Measurements from ENCODE around the gene ITPRIPL2.

ITPRIPL2 gene

DNA sequence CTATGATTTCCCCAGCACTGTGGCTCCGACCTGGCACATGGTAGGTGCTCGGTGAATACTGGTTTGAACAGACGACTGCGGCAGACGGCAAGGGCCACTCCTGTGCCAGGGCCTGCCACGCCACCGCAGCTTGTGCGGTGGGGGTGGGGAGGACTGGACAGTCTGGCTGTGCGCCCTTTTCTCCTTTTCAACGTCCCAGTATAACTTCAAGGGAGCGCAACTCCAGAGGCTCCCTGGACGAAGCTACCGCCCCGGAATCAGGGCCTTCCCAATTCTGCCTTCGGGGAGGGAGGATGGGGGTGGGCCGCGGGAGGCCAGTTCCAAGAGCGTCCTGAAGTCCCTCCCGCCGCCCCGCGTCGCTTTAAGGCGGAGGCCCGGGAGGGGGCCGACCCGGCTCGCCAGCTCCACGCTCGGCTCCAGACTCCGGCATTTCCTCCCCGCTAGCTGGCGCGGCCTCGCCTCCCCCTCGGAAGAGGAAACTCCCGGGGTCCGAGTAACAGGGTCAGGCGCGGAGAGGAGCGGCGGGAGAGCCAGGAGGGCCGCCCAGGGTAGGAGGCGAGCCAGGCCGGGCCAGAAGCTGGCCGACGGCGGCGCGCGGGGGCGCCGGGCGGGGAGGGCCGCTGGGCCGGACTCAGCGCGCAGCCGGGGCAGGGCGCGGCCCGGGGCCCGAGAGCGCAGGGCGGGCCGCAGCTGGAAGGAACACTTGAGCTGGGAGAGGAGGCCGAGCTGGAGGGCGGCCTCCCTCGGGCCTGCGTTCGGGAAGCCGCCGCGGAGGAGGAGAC, at the start of gene ITPRIPL2:
Gene ITPRIPL2, plus strand, starts transcription at position 388 of the 782 bp plus-strand sequence. CDS start 498 bp downstream, outside the sequence.
- DNase-seq = peak; percentile 34

DNA sequence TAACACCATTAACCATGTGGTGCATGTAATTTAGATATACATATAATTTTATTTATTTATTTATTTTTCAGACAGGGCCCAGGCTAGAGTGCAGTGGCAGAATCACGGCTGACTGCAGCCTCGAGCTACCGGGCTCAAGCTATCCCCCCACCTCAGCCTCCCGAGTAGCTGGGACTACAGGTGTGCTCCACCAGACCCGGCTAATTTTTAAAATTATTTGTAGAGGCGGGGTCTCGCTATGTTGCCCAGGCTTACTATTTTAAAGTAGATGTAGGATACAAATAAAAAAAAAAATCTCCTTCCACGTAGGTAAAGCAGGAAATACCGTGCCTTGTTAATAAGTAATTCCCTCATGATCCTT, 46.8 kb upstream of the ITPRIPL2 start:
- DNase-seq = no peak

DNA sequence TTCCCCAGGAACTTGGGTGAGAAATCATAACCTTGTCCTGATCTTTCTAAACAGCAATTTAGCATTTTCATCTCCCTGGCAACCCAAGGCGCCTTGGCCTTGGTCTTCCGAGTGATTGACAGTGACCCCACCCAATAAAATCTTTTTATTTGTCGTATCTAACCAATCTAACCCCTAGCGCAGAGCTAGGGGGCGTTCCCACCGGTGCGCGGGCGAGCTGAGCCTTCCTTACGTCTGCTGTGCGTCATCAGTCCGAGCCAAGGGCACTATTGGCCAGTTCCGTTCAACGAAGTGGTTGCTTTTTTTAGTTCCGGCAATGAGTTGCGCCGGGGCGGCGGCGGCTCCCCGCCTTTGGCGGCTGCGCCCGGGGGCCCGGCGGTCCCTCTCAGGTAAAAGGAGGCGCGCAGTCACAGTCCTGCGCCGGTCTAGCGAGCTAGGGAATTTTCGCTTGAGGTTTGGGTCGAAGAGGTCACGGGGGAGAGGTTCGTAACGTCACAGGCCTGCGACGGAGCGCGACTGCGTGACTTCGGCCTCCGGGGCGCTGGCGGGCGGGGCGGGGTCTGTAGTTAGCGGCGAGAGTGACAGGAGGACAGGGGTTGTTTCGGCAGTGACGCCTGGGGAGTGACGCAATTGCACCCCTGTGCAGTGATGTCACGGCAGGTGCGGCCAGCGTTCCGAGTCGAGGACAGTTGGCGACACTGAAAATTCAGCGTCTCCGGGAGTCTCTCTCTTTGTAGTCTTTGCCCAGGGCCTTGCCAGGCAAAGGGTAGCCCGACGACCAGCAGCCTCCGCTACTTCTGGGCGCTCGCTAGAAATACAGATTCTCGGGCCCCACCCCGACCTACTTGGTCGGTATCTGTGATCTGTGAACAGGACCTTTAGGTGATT, 46.2 kb upstream of the ITPRIPL2 start, which contains the start of gene COQ7:
Gene COQ7, plus strand, starts transcription at position 266 of the 888 bp plus-strand sequence. Its CDS starts 51 bp downstream, at position 317.
- DNase-seq = peak; percentile 99

DNA sequence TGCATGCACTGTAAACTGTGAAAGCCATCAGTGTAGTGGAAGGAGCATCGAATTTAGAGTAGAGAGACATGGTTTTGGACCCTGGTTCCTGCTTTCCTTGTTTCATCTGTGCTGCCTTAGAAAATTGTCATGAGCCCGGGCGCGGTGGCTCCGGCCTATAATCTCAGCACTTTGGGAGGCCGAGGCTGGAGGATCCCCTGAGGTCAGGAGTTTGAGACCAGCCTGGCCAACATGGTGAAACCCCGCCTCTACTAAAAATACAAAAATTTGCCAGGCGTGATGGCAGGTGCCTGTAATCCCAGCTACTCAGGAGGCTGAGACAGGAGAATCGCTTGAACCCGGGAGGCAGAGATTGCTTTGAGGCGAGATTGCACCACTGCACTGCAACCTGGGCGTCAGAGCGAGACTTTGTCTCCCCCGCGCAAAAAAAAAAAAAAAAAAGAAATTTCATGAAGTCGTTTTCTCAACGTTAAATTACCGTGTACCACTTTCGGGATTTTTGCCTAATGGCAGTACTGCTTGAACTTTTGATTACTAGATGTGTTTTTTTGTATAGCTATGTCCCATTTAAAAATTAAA, 45.4 kb upstream of the ITPRIPL2 start:
- DNase-seq = no peak

DNA sequence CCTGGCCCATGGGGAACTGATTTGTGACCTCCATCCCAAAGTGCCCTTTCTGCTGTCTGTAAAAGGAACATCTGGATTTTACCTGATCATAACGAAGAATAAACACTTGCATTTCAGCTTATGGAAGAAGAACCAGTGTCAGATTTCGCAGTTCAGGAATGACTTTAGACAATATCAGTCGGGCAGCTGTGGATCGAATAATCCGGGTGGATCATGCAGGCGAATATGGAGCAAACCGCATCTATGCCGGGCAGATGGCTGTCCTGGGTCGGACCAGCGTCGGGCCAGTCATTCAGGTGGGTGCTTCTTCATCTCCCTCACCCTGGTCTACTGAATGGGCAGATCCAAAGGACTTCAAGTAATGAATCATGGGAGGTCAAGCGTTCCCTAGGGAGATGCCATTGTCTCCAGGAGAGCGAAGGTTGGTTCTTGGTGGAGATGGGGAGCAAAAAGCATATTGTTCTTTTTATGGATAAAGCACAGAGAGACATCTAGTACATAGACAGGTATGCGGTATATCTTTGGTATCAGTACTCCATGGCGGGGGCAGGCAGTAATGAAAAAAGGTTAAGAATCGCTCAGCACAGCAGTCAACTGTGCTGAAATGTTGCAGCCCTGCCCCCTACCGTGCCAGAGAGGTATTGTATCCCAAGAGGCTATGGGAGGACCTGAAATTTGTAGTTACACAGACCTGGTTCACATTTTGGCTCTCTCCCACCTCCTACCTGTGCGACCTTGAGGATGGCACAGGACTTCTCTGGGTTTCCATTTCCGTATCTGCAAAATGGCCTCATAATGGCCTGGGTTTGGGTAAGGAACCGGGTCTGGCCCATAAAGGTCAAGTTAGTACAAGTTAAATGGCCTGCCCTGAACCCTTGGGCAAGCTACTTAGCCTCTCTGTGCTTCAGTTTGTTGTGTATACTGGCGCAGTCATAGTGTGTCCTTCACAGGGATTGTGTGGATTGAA, 41.7 kb upstream of the ITPRIPL2 start:
- peak; percentile 49 for DNase-seq

DNA sequence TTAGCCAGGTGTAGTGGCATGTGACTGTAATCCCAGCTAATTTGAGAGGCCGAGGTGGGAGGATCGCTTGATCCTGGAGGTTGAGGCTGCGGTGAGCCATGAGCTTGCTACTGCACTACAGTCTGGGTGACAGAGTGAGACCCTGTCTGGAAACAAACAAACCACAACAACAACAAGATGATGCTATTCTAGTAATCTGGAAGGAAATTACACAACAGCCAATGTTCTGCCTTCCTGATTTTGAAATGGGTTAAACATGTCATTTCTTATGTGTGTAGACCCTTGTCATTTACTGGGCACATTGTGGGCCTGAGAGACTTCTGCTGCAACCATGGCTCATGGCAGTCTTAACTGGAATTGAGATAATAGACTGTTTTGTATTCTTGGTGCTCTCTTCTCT, 40.4 kb upstream of the ITPRIPL2 start:
- DNase-seq = no peak

DNA sequence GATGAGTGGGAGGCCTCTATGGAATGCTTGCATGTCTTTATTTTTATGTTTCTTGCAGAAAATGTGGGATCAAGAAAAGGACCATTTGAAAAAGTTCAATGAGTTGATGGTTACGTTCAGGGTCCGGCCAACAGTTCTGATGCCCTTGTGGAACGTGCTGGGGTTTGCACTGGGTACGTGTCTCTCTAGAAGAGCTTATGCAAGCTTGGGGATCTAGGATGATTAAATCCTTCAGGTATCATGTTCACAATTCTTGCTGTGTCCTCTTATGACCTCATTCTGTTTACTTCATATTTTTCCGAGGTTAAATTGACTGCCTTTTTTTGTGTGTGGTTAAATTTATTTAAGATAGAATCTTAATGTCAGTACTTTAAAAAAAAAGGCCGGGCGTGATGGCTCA, 39.9 kb upstream of the ITPRIPL2 start:
- no peak for DNase-seq

DNA sequence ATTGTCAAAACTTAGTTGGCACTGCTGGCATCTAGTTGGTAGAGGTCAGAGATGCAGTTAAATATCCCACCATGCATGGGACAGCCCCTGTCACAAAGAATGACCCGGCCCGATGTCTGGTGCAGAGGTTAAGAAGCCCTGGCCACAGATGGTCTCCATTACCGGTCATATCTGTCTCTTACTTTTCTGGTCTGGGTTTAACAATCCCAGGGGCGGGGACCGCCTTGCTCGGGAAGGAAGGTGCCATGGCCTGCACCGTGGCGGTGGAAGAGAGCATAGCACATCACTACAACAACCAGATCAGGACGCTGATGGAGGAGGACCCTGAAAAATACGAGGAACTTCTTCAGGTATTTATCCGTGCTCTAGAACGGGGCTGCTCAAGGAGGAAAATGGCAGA, 38.3 kb upstream of the ITPRIPL2 start:
- no peak for DNase-seq

DNA sequence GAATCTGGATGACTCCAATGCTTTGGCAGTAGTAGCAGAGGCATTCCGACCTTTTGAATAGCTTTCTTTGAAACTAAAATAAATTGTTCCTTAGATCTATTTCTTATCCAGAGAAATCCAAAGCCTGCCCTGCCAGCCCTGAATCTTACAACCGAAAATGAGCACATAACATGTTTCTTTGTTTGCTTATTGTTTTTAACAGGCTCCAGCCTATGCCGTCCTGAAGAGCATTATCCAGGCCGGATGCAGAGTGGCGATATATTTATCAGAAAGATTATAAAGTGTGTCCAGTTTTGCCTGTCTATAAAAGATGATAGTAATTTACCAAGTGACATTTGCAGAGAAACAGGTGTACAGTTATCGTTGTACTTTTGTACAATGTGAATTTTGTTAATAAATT, 35.9 kb upstream of the ITPRIPL2 start:
- DNase-seq = no peak

DNA sequence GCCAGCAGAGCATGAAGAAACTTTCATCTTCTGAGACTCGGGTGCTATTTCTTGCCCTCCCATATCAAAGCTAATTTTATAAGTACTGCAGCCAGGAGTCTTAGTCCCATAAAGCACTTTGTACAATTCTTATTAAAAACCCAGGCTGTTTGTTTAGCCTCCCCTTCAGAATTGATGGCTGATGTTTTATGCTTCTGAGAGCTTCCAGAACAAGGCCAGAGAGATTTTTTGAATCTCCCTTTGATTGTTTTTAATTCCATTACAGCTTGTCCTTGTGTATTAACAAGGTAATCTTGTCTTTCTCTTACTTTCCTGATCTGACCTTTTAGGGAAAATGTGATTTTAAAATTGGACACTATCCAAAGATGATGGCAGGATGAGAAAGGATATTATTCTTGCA, 30.1 kb upstream of the ITPRIPL2 start:
- no peak for DNase-seq

DNA sequence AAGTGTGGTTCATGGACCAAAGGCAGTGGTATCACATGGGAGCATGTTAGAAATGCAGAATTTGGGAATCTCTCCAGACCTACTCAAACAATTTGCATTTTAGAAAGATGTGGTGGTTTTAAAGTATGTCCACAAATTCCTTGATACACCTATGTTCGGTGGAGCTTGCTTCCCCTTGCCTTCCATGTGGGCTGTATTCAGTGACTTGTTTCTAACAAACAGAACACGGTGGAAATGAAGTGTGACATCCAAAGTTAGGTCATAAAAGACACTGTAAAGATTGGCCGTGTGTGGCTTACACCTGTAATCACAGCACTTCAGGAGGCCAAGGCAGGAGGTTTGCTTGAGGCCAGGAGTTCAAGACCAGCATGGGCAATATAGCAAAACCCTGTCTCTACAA, 29.6 kb upstream of the ITPRIPL2 start:
- DNase-seq = no peak

DNA sequence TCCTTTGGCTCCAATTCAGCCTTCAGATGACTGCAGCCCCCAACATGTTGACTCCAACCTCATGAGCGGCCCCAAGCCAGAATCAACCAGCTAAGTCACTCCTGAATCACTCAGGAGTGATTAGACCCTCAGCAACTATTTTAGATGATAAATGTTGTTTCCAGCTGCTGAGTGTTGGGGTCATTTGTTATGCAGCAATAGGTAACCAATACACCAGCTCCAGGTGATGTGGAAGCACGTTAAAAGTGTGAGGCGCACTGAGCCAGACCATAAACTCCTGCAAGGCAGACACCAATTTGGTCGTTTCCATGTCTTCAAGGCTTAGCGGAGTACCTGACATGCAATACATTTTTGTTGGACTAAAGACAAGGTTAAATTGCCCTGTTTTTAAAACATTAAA, 28.9 kb upstream of the ITPRIPL2 start:
- DNase-seq = no peak

DNA sequence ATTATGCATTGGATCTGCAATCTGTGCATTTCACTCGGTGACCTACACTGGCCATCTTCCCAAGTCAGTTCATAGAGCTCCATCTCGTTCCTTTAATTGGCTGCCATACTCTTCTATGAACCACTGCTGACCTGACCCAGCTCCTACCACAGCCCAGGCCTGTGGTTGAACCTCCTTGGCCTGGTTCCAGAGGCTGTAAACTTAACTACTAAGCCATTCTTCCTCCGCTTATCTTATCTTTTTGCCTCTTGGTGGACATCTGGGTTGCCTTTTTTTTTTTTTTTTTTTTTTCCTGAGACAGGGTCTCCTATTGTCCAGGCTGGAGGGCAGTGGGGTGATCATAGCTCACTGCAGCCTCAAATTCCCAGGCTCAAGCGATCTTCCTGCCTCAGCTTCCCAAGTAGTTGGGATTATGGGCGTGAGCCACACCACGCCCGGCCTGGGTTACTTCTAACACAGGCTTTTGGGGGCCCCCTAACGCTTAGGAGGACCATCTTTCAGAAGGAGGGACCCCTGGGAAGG, 28.0 kb upstream of the ITPRIPL2 start:
- DNase-seq = no peak

DNA sequence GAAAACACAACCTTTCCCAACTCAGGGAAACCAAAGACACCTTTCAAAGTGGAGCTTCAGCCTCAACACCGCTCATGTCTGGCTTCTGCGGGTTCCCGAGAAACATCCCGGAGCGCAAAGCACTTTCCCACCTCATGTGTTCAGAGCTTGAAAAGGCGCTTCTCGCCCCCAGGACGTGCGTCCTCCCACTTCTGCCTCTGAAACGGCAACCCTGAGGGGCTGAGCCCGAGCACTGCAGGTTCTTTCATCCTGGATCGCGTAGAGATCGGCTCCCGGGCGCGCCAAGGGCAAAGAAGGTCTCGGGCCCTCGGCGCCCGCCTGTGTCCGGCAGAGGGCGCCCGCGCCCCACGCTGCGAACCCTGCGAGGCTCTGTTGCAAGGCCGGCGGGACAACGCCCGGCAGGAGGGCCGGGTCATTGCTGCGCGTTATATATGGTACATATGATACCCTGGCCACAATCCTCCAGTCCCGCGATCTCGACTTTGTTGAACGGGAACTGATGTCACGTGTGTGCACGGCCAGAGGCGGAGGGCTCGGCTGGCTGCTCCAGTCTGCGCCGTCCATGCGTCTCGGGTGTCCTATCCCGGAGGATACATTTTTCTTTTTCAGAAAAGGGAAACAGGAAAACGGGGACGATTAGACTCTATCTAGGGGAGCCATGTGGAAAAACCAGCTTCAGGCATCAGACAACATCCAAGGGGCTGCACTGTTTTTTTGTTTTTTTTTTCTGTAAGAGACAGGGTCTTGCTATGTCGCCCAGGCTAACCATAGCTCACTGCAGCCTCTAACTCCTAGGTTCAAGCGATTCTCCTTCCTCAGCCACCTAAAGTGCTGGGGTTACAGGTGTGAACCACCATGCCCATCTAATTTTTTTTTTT, 27.2 kb upstream of the ITPRIPL2 start:
- DNase-seq = peak; percentile 79

DNA sequence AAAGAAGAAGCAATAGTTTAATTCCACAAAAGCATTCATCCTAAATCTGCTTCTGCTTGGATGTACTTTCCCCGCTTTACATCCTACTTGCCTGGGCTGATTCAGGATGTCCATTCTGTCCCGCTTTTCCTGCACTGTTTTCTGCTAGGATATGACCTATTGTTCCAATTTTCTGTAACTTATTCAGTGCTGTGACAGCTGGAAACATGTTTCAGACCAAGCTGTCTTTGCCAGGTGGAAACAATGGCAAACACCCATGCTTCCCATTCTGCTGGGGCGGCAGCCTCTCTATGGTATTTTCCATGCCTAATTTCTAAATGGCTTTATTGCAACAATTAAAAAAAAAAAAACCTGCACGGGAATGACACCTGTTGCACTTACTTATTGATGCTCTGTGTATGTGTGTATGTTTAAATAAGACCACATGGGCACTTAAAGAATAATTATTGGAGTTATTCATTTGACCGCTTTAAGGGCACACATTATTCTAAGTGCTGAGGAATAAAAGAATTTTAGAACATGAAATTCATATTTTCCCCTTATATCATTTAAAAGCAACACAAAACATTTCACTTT, 25.3 kb upstream of the ITPRIPL2 start:
- DNase-seq = no peak

DNA sequence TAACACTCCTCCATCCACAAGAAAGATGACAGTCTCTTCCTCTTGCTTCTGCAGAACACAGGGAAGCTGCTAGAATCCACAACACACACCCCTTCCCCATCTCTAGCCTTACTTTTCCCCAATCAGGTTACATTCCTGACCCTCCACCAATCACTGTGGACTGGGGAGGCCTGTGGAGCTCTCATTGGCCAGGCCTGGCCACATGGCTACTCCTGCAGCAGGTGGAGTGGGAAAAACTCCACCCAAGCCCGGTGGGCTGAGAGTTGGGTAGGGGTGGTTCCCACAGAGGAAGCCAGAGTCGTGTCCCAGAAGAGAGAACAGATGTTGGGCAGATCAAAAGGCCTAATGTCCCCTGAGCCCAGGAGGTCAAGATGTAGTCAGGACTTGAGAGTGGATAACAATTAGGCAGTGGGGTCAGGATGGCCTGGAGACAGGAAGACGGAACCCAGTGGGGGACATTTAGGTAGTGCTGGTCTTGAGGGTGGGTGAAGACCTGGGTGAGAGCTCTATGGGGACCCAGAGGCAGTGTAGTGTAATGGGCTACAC, 24.3 kb upstream of the ITPRIPL2 start:
- no peak for DNase-seq

DNA sequence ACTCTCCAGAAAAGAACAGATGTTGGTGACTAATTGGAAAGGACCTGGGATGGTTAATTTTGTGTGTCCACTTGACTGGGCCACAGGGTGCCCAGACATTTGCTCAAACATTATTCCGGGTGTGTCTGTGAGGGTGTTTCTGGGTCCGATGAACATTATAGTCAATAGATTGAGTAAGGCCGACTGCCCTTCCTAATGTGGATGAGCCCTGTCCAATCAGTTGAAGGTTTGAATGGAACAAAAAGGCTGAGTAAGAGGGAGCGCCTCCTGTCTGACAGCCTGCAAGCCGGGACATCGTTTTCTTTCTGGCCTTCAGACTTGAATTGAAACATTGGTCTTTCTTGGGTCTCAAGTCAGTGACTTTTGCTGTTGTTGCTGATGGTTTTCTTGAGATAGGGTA, 22.8 kb upstream of the ITPRIPL2 start:
- DNase-seq = no peak

DNA sequence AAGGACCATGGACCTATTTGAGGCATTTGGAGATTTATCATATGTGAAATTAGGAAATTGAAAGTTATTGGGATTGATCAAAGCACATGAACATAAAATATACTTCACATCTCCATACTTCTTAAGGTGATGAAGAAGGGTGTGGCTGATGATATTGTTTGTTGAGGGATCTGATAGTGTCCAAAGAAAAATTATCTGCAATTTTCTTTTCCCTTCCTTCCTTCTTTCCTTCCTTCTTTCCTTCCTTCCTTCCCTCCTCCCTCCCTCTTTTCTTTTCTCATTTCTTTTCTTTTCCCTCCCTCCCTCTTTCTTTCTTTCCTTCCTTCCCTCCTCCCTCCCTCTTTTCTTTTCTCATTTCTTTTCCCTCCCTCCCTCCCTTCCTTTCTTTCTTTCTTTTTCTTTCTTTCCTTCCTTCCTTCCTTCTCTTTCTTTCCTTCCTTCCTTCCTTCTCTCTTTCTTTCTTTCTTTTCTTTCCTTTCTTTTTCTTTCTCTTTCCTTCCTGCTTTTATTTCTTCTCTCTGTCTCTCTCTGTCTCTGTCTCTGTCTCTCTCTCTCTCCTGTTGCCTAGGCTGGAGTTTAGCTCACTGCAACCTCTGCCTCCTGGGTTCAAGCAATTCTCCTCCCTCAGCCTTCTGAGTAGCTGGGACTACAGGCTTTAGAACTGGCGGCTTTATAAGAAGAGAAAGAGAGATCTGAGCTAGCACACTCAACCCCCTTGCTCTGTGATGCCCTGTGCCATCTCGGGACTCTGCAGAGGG, 20.9 kb upstream of the ITPRIPL2 start:
- no peak for DNase-seq
